GM21390 (cell line): ENCODE results near the gene RACK1.

Experiments
- ATAC-seq: cut with Tn5 transposase; IDR thresholded peaks from one replicate; pipeline ENCODE4 v1.9.1; 2021; ENCODE audit not compliant: unreplicated experiment

The RACK1 gene

DNA sequence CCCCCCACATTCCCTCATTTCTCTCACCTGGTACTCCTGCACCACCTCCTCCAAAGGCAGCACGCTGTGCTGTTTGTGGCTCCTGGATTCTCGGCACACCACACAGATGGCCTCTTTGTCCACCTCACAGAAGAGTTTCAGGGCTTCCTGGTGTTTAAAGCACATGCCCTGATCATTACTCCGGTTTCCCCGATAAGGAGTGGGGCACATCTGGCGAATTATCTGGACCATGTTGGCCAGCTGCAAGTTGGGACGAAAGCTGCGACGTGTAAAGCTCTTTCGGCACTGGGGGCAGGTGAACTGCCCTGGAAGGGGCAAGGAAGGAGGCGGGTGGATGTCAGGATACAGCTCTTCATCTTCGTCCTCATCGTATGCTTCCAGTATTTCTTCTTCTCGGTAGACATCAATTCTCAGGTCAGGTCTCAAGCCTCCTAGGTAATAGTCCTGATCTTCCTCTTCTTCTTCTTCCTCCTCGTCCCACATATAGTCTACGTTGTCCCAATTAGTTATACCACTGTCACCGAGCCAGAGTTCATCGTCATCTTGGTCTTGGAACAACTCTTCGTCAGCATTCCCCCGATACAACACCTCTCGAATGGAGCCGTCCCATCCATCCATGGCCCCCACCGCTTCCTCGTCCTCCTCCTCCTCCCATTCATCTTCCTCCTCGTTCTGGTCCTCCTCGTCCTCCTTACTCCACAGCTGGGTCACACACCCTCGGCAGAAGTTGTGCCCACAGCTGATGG lies 16.4 kb upstream of the RACK1 start:
- no peak for ATAC-seq

GRCh38 chr5:181259283-181259682 lies 15.6 kb upstream of the RACK1 start:
- no peak for ATAC-seq

DNA sequence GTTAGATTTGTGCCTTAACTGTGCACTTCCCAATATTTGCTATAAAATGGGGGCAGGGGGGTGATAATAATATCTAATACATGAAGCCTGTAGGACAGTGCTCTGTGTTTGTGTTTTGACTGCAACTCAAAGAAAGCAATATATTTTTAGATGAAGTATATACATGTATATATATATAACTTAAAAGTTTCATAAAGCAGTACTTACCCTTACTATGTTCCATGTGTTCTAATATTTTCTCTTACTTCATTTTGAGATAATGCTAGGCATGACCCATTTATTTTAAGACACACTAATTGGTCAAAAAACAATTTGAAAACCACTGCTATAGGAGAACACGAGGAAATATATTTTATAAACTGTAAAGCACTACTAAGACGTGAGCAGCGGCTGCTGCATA lies 14.9 kb upstream of the RACK1 start:
- ATAC-seq, result no peak

- no peak for ATAC-seq
Observed at GRCh38 chr5:181255836-181256578, 12.3 kb upstream of the RACK1 start.

GRCh38 chr5:181255276-181255675 lies 11.6 kb upstream of the RACK1 start:
- no peak for ATAC-seq

GRCh38 chr5:181248277-181248676 lies 4.6 kb upstream of the RACK1 start:
- no peak for ATAC-seq

DNA sequence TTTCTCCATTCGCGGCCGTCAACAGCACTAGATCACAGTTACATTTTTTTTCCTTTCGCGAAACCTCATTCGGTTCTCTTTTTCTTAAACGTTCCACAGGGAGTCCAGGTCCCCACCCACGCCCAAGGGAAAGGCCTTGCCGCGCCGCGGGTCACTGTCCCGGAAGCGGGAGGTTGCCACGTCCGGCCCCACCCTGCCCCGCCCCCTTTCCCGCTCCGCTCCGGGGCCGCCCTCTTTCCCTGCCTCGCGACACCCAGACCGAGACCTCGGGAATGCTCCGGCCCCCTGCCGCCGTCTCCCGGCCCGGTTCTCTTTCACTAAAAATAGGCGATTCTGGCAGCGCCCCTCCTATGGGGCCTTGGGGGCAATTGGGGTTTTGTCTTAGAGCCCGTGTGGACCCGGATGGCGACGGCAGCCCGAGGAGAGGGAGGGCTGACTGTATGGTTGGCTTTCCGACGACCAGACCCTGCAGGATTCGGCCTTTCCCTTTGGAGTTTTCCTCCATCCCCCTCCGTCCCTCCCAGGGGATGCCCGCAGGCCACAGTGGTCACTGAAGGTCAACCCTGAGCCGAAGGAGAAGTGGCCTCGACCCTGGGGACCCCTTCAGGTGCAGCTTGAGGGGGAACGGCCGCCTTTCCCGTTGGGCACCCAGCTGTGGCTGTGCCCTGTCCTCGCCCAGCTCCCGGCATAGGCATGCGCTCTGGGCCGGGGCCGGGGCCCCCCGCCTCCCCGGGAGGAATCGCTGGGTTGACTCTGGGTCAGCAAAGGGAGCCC lies 2.8 kb upstream of the RACK1 start:
- ATAC-seq, result peak; percentile 45

- ATAC-seq, result peak; percentile 1
Observed at GRCh38 chr5:181245427-181246275, 1.9 kb upstream of the RACK1 start.

GRCh38 chr5:181243018-181243563 lies 615 bp downstream of the RACK1 start:
- no peak for ATAC-seq

GRCh38 chr5:181242031-181242451 lies 1.7 kb downstream of the RACK1 start:
- no peak for ATAC-seq

GRCh38 chr5:181241393-181241975 lies 2.2 kb downstream of the RACK1 start:
- ATAC-seq, result no peak

DNA sequence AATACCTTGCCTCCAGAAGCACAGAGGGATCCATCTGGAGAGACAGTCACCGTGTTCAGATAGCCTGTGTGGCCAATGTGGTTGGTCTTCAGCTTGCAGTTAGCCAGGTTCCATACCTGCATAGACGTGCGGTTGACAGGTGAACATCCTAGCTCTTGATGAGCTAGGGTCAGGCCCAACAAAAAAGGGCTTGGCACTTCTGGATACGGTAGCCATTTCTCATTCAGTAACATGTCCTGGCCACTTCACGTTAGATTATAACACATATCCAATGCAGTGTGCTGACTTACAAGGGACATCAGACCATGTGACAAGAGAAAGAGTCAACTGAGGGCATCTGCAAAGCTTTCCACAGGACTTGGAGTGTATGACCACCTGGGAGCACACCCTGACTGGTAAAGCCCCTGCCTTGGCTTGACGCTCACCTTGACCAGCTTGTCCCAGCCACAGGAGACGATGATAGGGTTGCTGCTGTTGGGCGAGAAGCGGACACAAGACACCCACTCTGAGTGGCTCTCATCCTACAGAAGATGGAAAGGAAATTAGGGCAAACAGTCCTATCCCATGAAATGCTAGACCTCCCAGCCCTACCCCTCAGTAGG lies 4.5 kb downstream of the RACK1 start:
- ATAC-seq, result no peak

DNA sequence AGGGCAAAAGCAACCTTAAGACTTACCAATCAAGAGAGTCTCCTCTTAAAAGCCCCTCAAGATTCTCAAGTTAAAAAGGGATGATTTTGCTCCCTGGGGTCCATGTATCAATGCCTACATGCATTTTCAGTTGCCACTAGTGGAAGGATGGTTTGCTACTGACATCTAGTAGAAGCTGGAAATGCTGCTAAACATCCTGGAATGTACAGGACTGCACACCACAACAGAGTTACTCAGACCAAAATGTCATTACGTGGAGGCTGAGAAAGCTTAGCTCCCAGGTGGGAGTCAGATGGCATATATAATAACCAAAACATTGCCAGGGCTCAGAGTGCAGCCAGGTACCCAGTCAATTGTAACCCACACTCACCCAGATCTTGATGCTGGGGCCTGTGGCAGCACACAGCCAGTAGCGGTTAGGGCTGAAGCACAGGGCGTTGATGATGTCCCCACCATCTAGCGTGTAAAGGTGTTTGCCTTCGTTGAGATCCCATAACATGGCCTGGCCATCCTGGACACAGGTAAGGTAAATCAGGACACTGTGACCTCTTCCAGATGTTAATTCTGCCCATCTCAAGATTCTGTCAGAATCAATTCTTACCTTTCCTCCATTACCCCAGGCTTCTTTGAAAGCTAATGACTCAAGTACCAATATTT lies 5.8 kb downstream of the RACK1 start:
- no peak for ATAC-seq

GRCh38 chr5:181236954-181237641 lies 6.6 kb downstream of the RACK1 start:
- ATAC-seq, result no peak

DNA sequence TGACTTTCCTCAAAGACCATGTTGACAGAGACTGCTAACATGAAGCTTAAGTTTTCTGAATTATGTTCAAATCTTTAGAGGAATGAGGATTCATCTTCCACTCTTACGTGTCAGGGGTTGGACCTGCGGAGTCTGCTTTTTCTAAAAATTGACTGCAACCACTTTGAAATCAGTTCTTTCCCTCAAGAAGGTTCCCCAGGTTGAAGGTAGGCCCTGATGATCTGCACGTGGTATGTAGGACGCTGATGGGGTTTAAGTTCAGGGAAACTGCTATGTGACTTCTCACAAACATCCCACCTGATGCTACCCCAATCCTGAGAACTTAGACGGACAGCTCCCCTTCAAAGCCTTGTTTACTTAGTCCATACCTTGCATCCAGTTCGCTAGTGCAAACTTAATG lies 7.2 kb downstream of the RACK1 start:
- no peak for ATAC-seq

- ATAC-seq, result no peak
Observed at GRCh38 chr5:181235689-181236366, 7.9 kb downstream of the RACK1 start.

DNA sequence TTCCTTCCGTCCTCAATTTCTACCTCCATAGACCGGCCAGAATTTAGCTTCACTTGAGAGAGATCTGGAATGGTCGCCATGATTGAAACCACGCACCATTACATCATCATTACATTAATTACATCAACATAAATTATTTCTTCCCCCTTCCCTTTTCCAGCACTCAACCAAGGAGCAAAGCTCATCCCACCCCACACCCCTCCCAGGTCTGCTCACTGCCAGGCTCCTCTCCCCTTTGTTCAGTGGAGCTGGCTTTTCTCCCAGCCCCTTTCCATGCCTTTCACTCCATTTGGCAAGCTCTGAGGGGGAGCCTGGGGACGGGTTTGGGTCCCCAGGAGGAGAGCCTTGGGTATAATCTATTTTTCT lies 8.4 kb downstream of the RACK1 start:
- no peak for ATAC-seq
